ENCODE results near the gene SCN2B.

SCN2B gene

DNA sequence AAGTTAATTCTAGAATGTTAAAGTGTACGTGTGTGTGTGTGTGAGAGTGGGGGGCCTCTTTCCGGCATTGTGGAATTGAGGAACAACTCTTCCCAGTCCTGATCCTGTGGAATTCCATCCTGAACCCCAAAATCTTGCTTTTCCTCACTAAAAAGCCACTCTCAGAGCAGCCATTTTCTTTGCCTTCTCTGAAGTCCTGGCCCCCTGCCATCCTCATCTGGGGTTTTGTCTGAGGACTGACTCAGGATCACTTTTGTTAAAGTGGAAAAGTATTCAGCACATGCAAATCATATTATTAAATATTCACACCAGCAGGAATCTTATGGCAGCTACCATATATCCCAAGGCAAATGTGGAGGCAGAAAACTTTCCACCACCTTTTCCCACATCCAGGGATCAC, 27.6 kb downstream of the SCN2B start:
- Histone ChIP-seq H3K27me3 (replicated peaks; ENCODE audit: control insufficient read depth, insufficient read depth, low read length) (peaks cover 70% of the 10 kb centered on the region), H3K36me3 (ENCODE audit: control insufficient read depth, insufficient read depth, low read length, severe bottlenecking) (no peaks in the 10 kb centered on the region), H3K4me1 (ENCODE audit: control insufficient read depth, insufficient read depth, low read length) (peaks cover 8% of the 10 kb centered on the region), H3K9ac (ENCODE audit: low read length) (no peak overlapping the region), H3K4me3 (ENCODE audit: low read length) (no peak overlapping the region), H3K9me3 (ENCODE audit: control insufficient read depth, low read length) (no peaks in the 10 kb centered on the region)
- DNase-seq (ENCODE audit: low read depth): no peak

GRCh38 chr11:118148240-118148639, 28.2 kb downstream of the SCN2B start:
- Histone ChIP-seq H3K4me1 (ENCODE audit: control insufficient read depth, insufficient read depth, low read length) (peaks cover 8% of the 10 kb centered on the region), H3K9ac (ENCODE audit: low read length) (no peak overlapping the region), H3K9me3 (ENCODE audit: control insufficient read depth, low read length) (no peaks in the 10 kb centered on the region), H3K4me3 (ENCODE audit: low read length) (no peak overlapping the region), H3K36me3 (ENCODE audit: control insufficient read depth, insufficient read depth, low read length, severe bottlenecking) (no peaks in the 10 kb centered on the region), H3K27me3 (replicated peaks; ENCODE audit: control insufficient read depth, insufficient read depth, low read length) (peaks cover 72% of the 10 kb centered on the region)
- no peak for DNase-seq (ENCODE audit: low read depth)

DNA sequence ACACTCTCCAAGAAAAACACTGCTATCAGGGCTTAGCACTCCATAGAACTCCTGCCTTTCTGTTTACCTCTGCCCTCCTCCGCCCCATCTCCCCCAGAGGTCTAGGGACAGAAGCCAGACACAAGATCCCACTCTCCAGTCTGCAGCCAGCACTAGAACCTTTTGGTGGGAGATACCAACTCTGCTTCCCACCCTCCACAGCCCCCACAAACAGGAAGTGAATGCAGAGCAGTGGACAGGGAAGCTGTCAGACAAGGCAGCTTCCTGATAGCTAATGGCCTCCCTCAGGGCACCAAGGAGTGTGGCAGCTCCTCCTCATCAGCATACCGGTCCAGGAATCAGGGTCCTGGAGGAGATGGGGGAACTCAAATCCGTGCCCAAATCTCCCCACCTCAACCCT, 28.9 kb downstream of the SCN2B start:
- H3K4me3 ChIP-seq (ENCODE audit: low read length): no peak overlapping the region
- no peak for DNase-seq (ENCODE audit: low read depth)
- H3K4me1 ChIP-seq (ENCODE audit: control insufficient read depth, insufficient read depth, low read length): peaks cover 3% of the 10 kb centered on the region
- peaks cover 79% of the 10 kb centered on the region for H3K27me3 ChIP-seq (replicated peaks; ENCODE audit: control insufficient read depth, insufficient read depth, low read length)
- H3K36me3 ChIP-seq (ENCODE audit: control insufficient read depth, insufficient read depth, low read length, severe bottlenecking): no peaks in the 10 kb centered on the region
- no peaks in the 10 kb centered on the region for H3K9me3 ChIP-seq (ENCODE audit: control insufficient read depth, low read length)
- no peak overlapping the region for H3K9ac ChIP-seq (ENCODE audit: low read length)

DNA sequence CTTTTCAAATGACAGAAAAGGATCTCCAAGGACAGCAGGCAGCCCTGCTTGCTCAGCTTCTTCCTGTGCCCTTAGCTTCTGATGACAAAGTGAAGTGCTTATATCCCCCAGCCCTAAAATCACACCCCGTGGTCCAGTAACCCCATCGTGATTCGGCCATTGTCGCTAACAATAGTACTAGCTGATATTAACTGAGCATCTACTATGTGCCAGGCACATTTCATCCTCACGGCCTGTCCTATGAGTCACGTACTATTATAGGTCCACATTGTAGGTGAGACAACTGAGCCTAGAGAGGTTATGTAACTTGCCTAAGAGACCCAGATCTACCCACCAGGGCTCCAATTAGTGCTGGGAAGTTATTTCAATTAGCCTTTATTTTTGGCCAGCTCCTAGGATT, 29.9 kb downstream of the SCN2B start:
- H3K27me3 ChIP-seq (replicated peaks; ENCODE audit: control insufficient read depth, insufficient read depth, low read length): peaks cover 79% of the 10 kb centered on the region
- peaks cover 3% of the 10 kb centered on the region for H3K4me1 ChIP-seq (ENCODE audit: control insufficient read depth, insufficient read depth, low read length)
- no peak for DNase-seq (ENCODE audit: low read depth)
- H3K9me3 ChIP-seq (ENCODE audit: control insufficient read depth, low read length): no peaks in the 10 kb centered on the region
- H3K4me3 ChIP-seq (ENCODE audit: low read length): no peak overlapping the region
- H3K9ac ChIP-seq (ENCODE audit: low read length): no peak overlapping the region
- H3K36me3 ChIP-seq (ENCODE audit: control insufficient read depth, insufficient read depth, low read length, severe bottlenecking): no peaks in the 10 kb centered on the region

DNA sequence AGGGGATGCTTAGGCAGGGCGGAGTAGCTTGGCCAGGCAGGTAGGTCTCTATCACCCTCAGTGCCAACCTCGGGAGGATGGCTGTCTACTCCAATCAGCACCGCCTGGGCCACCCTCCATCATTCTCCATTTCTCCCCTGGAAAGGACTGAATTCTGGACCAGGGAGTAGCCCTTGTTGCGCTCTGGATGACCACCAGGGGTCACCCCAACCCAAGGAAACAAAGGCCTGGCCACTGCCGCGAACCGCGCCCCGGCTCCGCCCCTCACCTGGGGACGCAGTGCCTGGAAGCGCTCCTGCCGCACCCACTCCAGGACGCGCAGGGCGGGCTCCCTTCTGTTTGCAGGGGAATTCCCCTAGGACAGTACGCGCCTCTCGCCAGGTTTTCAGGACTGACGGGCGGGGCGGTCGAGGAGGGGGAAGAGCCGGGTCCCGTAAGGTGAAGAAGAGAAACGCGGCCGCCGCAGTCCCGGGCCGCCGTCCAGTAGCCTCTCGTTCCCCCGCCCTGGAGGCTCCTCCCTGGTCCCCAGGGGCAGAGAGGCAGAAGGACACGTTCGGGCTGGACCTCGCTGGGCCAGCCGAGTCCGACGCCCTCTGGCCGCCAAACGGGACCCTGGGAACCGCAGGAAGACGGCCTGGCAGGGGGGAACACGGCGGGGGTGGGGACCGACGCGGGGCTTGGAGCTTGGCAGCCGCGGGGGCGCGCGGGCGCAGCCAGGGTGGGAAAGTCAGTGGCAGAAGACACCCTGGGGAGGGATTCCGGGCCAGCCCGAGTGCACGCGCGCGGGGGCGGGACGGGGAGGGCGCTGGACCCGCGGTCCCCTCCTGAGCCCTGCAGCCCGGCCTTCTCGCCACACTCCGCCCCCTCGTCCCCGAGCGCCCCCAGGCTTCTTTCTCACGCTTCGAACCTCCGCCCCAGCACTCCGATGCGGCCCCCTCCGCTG, 30.9 kb downstream of the SCN2B start:
- Histone ChIP-seq H3K4me1 (ENCODE audit: control insufficient read depth, insufficient read depth, low read length) (peaks cover 3% of the 10 kb centered on the region), H3K9me3 (ENCODE audit: control insufficient read depth, low read length) (no peaks in the 10 kb centered on the region), H3K36me3 (ENCODE audit: control insufficient read depth, insufficient read depth, low read length, severe bottlenecking) (no peaks in the 10 kb centered on the region), H3K4me3 (ENCODE audit: low read length) (peak overlapping the region; percentile 72), H3K27me3 (replicated peaks; ENCODE audit: control insufficient read depth, insufficient read depth, low read length) (peaks cover 79% of the 10 kb centered on the region), H3K9ac (ENCODE audit: low read length) (no peak overlapping the region)
- DNase-seq (ENCODE audit: low read depth): peak; percentile 83

GRCh38 chr11:118144301-118145268, 31.9 kb downstream of the SCN2B start:
- H3K4me3 ChIP-seq (ENCODE audit: low read length): no peak overlapping the region
- no peak overlapping the region for H3K9ac ChIP-seq (ENCODE audit: low read length)
- DNase-seq (ENCODE audit: low read depth): no peak
- H3K36me3 ChIP-seq (ENCODE audit: control insufficient read depth, insufficient read depth, low read length, severe bottlenecking): no peaks in the 10 kb centered on the region
- H3K9me3 ChIP-seq (ENCODE audit: control insufficient read depth, low read length): no peaks in the 10 kb centered on the region
- H3K27me3 ChIP-seq (replicated peaks; ENCODE audit: control insufficient read depth, insufficient read depth, low read length): peaks cover 78% of the 10 kb centered on the region
- peaks cover 3% of the 10 kb centered on the region for H3K4me1 ChIP-seq (ENCODE audit: control insufficient read depth, insufficient read depth, low read length)

GRCh38 chr11:118143661-118144185, 32.7 kb downstream of the SCN2B start:
- Histone ChIP-seq H3K4me3 (ENCODE audit: low read length) (no peak overlapping the region), H3K9me3 (ENCODE audit: control insufficient read depth, low read length) (no peaks in the 10 kb centered on the region), H3K27me3 (replicated peaks; ENCODE audit: control insufficient read depth, insufficient read depth, low read length) (peaks cover 83% of the 10 kb centered on the region), H3K9ac (ENCODE audit: low read length) (no peak overlapping the region), H3K36me3 (ENCODE audit: control insufficient read depth, insufficient read depth, low read length, severe bottlenecking) (no peaks in the 10 kb centered on the region), H3K4me1 (ENCODE audit: control insufficient read depth, insufficient read depth, low read length) (peaks cover 3% of the 10 kb centered on the region)
- no peak for DNase-seq (ENCODE audit: low read depth)

- Histone ChIP-seq H3K9ac (ENCODE audit: low read length) (no peak overlapping the region), H3K4me3 (ENCODE audit: low read length) (no peak overlapping the region), H3K36me3 (ENCODE audit: control insufficient read depth, insufficient read depth, low read length, severe bottlenecking) (no peaks in the 10 kb centered on the region), H3K4me1 (ENCODE audit: control insufficient read depth, insufficient read depth, low read length) (peaks cover 3% of the 10 kb centered on the region), H3K9me3 (ENCODE audit: control insufficient read depth, low read length) (no peaks in the 10 kb centered on the region), H3K27me3 (replicated peaks; ENCODE audit: control insufficient read depth, insufficient read depth, low read length) (peaks cover 82% of the 10 kb centered on the region)
- DNase-seq (ENCODE audit: low read depth): no peak
Observed at GRCh38 chr11:118142809-118143208, 33.6 kb downstream of the SCN2B start.

- no peaks in the 10 kb centered on the region for H3K9me3 ChIP-seq (ENCODE audit: control insufficient read depth, low read length)
- peaks cover 79% of the 10 kb centered on the region for H3K27me3 ChIP-seq (replicated peaks; ENCODE audit: control insufficient read depth, insufficient read depth, low read length)
- no peak for DNase-seq (ENCODE audit: low read depth)
- no peak overlapping the region for H3K4me3 ChIP-seq (ENCODE audit: low read length)
- H3K9ac ChIP-seq (ENCODE audit: low read length): no peak overlapping the region
- no peaks in the 10 kb centered on the region for H3K36me3 ChIP-seq (ENCODE audit: control insufficient read depth, insufficient read depth, low read length, severe bottlenecking)
- H3K4me1 ChIP-seq (ENCODE audit: control insufficient read depth, insufficient read depth, low read length): peaks cover 3% of the 10 kb centered on the region
Observed at GRCh38 chr11:118142081-118142480, 34.4 kb downstream of the SCN2B start.

DNA sequence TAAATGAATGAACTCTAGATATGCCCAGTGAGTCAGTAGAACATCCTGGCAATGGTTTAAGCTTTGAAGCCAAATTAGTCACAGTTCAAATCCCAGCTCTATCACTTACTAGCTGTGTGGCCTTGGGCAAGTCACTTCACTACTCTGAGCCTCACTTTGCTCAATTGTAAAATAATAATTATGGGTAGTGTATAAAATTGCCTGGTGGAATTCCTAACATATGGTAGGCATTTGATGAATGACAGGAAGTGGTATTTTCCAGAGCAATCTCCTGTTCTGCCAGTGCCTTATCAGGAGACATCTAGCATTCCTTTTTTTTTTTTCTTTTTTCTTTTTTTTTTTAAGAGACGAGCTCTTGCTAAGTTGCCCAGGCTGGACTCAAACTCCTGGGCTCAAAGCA, 36.9 kb downstream of the SCN2B start:
- no peak for DNase-seq (ENCODE audit: low read depth)
- no peaks in the 10 kb centered on the region for H3K4me1 ChIP-seq (ENCODE audit: control insufficient read depth, insufficient read depth, low read length)
- H3K9me3 ChIP-seq (ENCODE audit: control insufficient read depth, low read length): no peaks in the 10 kb centered on the region
- H3K4me3 ChIP-seq (ENCODE audit: low read length): no peak overlapping the region
- H3K9ac ChIP-seq (ENCODE audit: low read length): no peak overlapping the region
- H3K36me3 ChIP-seq (ENCODE audit: control insufficient read depth, insufficient read depth, low read length, severe bottlenecking): no peaks in the 10 kb centered on the region
- H3K27me3 ChIP-seq (replicated peaks; ENCODE audit: control insufficient read depth, insufficient read depth, low read length): peaks cover 86% of the 10 kb centered on the region

DNA sequence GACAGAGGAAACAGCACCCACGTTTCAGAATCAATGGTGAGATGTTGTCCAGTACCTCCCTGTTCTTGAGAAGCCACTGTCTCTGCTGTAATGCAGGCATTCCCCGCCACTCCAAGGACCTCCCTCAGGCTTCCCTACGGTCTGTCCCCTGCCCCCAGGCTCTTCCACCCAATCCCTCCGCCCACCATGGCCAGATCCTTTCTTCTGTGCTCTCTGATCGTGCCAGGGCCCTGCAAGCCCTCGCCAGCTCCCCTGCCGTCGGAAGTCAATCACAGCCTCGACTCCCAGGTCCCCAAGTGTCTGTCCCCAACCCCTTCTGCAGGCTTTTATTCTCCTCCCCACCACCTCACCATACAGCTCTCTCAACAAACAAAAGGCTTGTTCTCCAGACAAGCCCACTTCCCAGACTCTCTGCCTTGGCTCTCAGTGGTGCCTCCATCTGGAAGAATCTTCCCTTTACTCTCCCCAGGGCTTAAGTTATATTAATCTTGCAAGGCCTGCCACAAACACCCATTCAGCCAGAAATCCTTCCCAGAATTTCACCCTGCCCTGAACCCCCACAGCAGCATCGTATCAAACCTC, 37.5 kb downstream of the SCN2B start:
- Histone ChIP-seq H3K4me1 (ENCODE audit: control insufficient read depth, insufficient read depth, low read length) (no peaks in the 10 kb centered on the region), H3K9me3 (ENCODE audit: control insufficient read depth, low read length) (no peaks in the 10 kb centered on the region), H3K9ac (ENCODE audit: low read length) (no peak overlapping the region), H3K4me3 (ENCODE audit: low read length) (no peak overlapping the region), H3K36me3 (ENCODE audit: control insufficient read depth, insufficient read depth, low read length, severe bottlenecking) (no peaks in the 10 kb centered on the region), H3K27me3 (replicated peaks; ENCODE audit: control insufficient read depth, insufficient read depth, low read length) (peaks cover 84% of the 10 kb centered on the region)
- no peak for DNase-seq (ENCODE audit: low read depth)
